Measurements from ENCODE around the gene AFF2.

DNA sequence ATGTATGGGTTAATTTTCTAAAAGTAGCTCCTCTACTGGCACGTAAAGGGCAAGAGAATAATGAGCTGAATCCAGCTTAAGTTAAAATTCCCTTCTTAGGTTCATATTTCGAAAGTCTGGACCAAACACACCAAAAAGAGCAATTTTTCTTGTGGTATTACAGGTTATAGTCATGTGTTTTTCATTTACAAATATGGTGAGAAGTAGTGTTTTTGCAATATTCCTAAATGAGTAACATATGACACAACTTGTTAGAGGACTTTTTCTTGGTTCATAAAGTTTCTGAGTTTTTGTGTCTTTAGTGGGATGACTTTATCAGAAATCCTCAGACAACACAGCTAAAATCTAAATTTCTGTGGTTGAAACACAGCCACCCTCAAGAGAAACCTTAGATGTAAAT lies 172.1 kb downstream of the AFF2 start:
- TF ChIP-seq POLR2A (IDR thresholded peaks at IDR 0.05; ENCODE audit: low read depth, low read length), result no peak
- no peak for TF ChIP-seq POLR2AphosphoS5 (IDR thresholded peaks at IDR 0.05; ENCODE audit: low read depth, low read length)
- TF ChIP-seq TAF1 (IDR thresholded peaks at IDR 0.05; ENCODE audit: low read depth, low read length), result no peak
- no peak for TF ChIP-seq SPI1 (IDR thresholded peaks at IDR 0.05; ENCODE audit: low read depth, low read length)
- TF ChIP-seq POU2F2 (IDR thresholded peaks at IDR 0.05; ENCODE audit: low read depth, low read length), result no peak
